Measurements from ENCODE around the gene RNF5.

The RNF5 gene

DNA sequence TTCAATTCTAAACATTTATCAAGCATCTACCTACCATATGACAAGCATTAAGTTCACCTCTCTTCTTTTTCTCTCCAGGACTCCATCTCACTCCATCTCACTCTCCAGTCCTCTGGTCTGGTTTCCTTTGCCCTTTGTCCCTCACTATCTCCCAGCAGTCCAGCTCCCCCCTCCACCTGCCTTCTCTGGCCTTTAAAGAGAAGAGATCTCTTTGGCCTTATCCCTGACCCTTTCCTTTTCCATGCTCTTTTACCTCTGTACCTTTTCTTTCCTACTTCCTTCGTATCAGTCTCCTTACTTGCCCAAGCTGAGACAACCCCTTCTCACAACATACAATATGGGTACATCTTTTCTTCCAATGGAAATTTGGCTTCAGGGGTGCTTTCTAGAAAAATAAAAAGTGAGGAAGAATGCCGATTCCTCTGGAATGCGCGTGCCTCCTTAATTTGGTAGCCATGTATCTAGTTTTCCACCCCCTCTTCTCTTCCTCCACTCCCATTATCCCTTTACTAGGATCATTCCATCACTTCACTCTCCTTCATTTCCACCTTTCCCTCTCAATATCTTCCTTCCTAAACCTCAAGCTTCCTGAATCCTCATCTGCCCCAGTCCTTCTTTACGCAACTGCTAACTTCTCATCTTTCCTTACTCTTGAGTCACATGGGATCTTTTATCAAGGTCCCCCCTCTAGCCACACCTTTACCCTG is 1.6 kb upstream of the RNF5 start:
- Histone ChIP-seq H3K4me3 (peak overlapping the region; percentile 95), H3K27ac (peak overlapping the region; percentile 89 to 95)
- DNase-seq (ENCODE audit: low spot score), result no peak
- TF ChIP-seq, protein P1, sequence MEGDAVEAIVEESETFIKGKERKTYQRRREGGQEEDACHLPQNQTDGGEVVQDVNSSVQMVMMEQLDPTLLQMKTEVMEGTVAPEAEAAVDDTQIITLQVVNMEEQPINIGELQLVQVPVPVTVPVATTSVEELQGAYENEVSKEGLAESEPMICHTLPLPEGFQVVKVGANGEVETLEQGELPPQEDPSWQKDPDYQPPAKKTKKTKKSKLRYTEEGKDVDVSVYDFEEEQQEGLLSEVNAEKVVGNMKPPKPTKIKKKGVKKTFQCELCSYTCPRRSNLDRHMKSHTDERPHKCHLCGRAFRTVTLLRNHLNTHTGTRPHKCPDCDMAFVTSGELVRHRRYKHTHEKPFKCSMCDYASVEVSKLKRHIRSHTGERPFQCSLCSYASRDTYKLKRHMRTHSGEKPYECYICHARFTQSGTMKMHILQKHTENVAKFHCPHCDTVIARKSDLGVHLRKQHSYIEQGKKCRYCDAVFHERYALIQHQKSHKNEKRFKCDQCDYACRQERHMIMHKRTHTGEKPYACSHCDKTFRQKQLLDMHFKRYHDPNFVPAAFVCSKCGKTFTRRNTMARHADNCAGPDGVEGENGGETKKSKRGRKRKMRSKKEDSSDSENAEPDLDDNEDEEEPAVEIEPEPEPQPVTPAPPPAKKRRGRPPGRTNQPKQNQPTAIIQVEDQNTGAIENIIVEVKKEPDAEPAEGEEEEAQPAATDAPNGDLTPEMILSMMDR (IDR thresholded peaks at IDR 0.05), result no peak

DNA sequence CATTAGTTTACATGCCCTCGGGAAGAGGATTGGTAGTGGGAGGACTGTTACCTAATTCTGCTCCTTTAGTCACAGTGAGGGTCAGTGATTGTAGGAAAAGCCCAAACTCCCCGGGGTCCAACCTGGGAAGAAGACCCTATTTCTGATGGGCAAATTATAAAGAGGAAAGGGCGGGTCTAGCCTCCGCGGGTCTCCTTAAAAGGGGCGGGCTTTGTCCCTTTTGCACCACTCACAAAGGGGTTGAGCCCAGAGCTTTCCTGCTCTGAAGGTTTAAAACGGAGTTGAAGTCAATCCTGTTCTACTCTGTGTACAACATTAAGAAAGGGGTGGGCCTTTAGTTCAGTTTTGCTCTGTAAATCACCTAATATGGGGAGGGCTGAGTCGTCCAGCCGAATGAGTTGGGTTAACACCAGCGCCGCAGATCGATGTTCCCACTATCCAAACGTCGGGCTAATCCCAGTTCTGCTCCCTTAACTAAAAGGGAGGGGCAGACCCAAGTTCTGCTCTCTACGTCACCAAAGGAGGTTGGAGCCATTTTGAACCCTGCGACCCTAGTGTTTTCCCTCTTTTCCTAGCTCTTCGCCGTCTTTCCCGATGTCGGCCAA is 920 bp upstream of the RNF5 start:
- Histone ChIP-seq H3K4me3 (peak overlapping the region; percentile 95), H3K27ac (peak overlapping the region; percentile 89 to 95)
- no peak for DNase-seq (ENCODE audit: low spot score)
- TF ChIP-seq, protein P1 (IDR thresholded peaks at IDR 0.05), result no peak

DNA sequence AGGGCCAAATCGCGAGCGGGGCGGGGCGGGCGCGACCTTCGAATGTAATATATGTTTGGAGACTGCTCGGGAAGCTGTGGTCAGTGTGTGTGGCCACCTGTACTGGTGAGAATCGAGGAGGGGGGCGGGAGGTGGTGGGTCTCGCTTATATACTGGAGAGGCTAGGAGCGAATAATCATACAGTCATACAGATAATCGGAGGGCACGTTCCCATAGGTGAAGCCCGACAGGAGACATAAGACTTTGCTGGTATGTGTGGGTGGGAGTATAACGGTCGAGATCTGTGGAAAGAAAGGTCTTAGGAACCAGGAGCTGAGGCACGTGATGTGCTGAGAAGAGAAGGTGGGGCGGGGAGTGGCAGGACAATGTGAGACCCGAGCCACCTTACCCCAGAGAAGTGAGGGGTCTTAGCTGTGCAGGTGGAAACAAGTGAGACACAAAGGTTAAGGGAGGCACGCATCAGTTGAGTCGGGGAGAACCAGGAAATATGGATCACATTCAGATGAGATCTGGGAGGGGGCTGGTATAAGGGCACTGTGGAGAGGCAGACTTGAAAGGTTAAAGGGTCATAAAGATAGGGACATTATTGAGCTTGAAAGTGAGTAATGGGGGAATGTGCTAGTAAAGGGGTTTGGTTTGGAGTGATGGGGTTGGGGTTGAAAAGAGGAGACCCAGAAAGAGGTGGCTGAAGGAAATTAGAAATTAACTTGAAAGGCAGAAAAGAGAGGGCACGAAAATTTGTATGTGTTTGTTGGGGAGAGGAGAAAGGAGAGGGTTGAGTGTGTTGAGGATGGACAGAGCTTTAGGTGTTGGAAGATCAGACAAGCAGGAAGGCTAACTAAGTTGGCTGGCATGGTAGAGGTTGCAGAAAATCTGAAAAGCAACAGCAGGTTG is 589 bp downstream of the RNF5 start:
- peak overlapping the region; percentile 89 to 95 for H3K27ac ChIP-seq
- TF ChIP-seq, protein P1 (IDR thresholded peaks at IDR 0.05), result no peak
- H3K4me3 ChIP-seq, result peak overlapping the region; percentile 95
- no peak for DNase-seq (ENCODE audit: low spot score)

DNA sequence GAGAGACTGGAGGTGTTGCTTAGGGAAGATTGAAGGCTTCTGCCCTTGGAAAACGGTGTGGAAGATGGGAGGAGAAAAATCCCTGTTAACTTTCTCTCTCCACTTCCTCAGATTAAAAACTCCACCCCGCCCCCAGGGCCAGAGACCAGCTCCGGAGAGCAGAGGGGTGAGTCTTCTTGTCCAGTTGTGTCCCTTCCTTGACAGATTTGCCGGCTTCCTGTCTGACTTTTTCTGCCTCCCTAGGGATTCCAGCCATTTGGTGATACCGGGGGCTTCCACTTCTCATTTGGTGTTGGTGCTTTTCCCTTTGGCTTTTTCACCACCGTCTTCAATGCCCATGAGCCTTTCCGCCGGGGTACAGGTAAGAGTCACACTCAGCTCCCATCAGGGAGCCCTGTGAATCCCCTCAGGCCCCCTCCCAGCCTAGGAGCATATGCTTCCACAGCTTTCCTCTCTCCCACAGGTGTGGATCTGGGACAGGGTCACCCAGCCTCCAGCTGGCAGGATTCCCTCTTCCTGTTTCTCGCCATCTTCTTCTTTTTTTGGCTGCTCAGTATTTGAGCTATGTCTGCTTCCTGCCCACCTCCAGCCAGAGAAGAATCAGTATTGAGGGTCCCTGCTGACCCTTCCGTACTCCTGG is 1.7 kb downstream of the RNF5 start:
- no peak overlapping the region for H3K4me3 ChIP-seq
- H3K27ac ChIP-seq, result peak overlapping the region; percentile 18 to 33
- DNase-seq (ENCODE audit: low spot score), result no peak
- TF ChIP-seq, protein P1 (IDR thresholded peaks at IDR 0.05), result no peak

DNA sequence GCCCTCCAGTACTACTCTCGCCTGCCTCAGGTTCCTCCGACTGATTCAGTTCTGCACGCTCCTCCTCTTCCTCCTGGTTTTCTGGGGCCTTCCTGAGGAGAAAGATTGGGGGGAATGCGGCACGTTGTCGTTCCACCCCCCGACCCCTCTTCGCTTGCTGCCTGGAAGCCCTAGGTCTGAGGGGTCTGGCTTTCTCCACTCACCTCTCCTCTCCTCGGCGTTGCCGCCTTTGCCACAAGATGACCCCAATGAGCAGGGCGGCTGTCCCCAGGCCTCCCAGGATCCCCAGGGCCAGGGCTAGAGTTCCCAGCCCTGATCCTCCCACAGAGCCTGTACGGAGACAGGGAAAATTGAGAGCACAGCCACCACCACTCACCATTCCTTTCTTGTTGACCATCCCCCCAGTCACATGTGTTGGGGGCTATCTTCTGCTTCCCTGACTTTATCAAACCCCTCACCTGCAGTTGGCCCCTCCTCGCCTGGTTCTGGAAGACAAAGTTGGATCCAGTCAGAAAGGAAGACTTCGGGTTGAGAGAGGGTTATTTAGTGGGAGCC is 3.0 kb downstream of the RNF5 start:
- Histone ChIP-seq H3K27ac (peak overlapping the region in 1 of 2 donors; percentile 54), H3K4me3 (no peak overlapping the region)
- no peak for DNase-seq (ENCODE audit: low spot score)
- TF ChIP-seq, protein P1 (IDR thresholded peaks at IDR 0.05), result no peak

DNA sequence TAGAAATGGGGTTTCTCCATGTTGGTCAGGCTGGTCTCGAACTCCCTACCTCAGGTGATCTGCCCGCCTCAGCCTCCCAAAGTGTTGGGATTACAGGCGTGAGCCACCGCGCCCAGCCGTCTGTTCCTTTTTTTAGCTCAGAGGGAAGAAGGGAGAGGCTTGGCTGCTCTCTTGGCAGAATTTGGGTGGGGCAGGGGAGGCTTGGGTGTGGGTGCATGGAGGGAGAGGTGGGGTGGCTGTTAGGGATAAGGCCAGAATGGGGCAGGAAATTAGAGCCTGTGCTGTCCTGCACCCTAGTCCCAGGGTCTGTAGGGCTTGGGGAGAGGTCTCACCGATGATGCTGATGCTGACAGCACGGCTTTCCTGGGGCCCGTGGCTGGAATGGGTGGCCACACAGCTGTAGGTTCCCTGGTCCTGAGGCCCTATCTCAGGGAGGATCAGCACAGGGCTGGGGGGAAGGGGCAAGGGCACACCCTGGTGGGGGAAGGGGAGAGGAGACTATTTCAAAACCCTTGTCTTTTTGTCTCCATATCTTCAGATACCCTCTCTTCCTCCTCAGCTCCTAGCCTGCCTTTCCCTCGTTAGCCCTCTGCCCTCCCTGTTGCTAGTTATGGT is 3.8 kb downstream of the RNF5 start:
- Histone ChIP-seq H3K4me3 (no peak overlapping the region), H3K27ac (peak overlapping the region in 1 of 2 donors; percentile 54)
- TF ChIP-seq, protein P1 (IDR thresholded peaks at IDR 0.05), result no peak
- no peak for DNase-seq (ENCODE audit: low spot score)
